CD4-positive, alpha-beta T cell (primary cell): Measurements from ENCODE around the gene DHDH. TPM values are rescaled to one million over a fixed set of nuclear protein-coding genes. Genes with fewer than 3 reads are reported as not detected.

Source experiments
- ATAC-seq: fragments of 200-7000 bp; cut with Tn5 transposase; one replicate; pipeline ENCODE4 v1.10.0; 2022; ENCODE audit warnings: mild to moderate bottlenecking; ENCODE audit not compliant: poor library complexity
- CTCF ChIA-PET: fragments of 350-600 bp; sonication (Branson Sonifier 250); formaldehyde crosslinking; loops from one replicate; lab custom pipeline; 2021; ENCODE audit warnings: antibody characterized with exemption, inconsistent platforms; lab: Charles Lee
- POLR2A ChIA-PET: fragments of 350-600 bp; sonication (Branson Sonifier 250); formaldehyde crosslinking; loops from one replicate; lab custom pipeline; 2021; ENCODE audit warnings: antibody characterized with exemption, inconsistent platforms; lab: Charles Lee
- DNase-seq, 14 experiments: peaks; one replicate each; pipeline ENCODE4 v3.0.0-alpha.2; 2013 to 2020; ENCODE audit warnings: mixed read lengths in 2 of 14
- H3K27ac ChIP-seq, 2 donors: one replicate each; pipeline versions ENCODE4 v1.5.1 to v1.7.0; 2013; ENCODE audit warnings: low read length in 2 of 2, low read depth in 1 of 2, mild to moderate bottlenecking in 1 of 2
- H3K27me3 ChIP-seq, 2 experiments: 1 replicate in 1 of 2; 2 replicates in 1 of 2; pipeline versions ENCODE4 v1.6.1 to v1.7.0; 2013; ENCODE audit warnings: low read length in 2 of 2, control low read depth in 1 of 2, mild to moderate bottlenecking in 1 of 2, moderate library complexity in 1 of 2; ENCODE audit not compliant: insufficient read depth in 2 of 2, control insufficient read depth in 1 of 2
- H3K36me3 ChIP-seq: one replicate; pipeline ENCODE4 v1.6.1; 2013; ENCODE audit warnings: low read length, control low read depth; ENCODE audit not compliant: insufficient read depth
- H3K4me1 ChIP-seq: one replicate; pipeline ENCODE4 v1.6.1; 2013; ENCODE audit warnings: low read length, control low read depth; ENCODE audit not compliant: insufficient read depth
- H3K4me3 ChIP-seq: one replicate; pipeline ENCODE4 v1.5.1; 2013; ENCODE audit warnings: mild to moderate bottlenecking, low read length, moderate library complexity
- H3K9me3 ChIP-seq, 2 experiments: 1 replicate in 1 of 2; 2 replicates in 1 of 2; pipeline versions ENCODE4 v1.6.1 to v1.7.0; 2013; ENCODE audit warnings: low read length in 2 of 2, mild to moderate bottlenecking in 2 of 2, control low read depth in 1 of 2, moderate library complexity in 1 of 2; ENCODE audit not compliant: control insufficient read depth in 1 of 2, insufficient read depth in 1 of 2
- H3K27ac Mint-ChIP-seq: one replicate; pipeline ENCODE4 v1.8.0; 2020; ENCODE audit warnings: mixed read lengths
- H3K27me3 Mint-ChIP-seq: one replicate; pipeline ENCODE4 v1.8.0; 2021; ENCODE audit warnings: mixed read lengths
- H3K36me3 Mint-ChIP-seq: one replicate; pipeline ENCODE4 v1.8.0; 2021; ENCODE audit warnings: low read depth, mixed read lengths
- H3K4me1 Mint-ChIP-seq: one replicate; pipeline ENCODE4 v1.8.0; 2021; ENCODE audit warnings: low read depth, mixed read lengths
- H3K4me3 Mint-ChIP-seq: one replicate; pipeline ENCODE4 v1.8.0; 2020; ENCODE audit warnings: mild to moderate bottlenecking, mixed read lengths
- H3K9me3 Mint-ChIP-seq: one replicate; pipeline ENCODE4 v1.8.0; 2020; ENCODE audit warnings: mixed read lengths
- CTCF ChIP-seq: fragments of 200-600 bp; IDR thresholded peaks from one replicate; pipeline ENCODE4 v1.8.0; 2022; ENCODE audit warnings: antibody characterized with exemption, mild to moderate bottlenecking
- intact Hi-C, 2 experiments: fragments of 100-400 bp; cut with DNase I in 1 of 2; cut with micrococcal nuclease in 1 of 2; formaldehyde crosslinking; loops; one replicate each; pipeline versions ENCODE4 v1.15.1 to v1.9.0; 2023 to 2025; cut with DNase I, micrococcal nuclease
- total RNA-seq, 174 experiments: library from RNA in 2 of 174; stranded (reverse) in 2 of 174; gene quantifications; one replicate each; pipeline ENCODE4 v1.2.3 and lab custom pipeline; 2021 to 2026

Gene DHDH
- total RNA-seq, 2 experiments from 2014 or later, result 1.1 to 1.8 TPM

- Mint-ChIP-seq H3K27ac (peak overlapping the region; percentile 16), H3K4me3 (peak overlapping the region; percentile 90), H3K27me3 (no peaks in the 10 kb centered on the region), H3K36me3 (peaks cover 12% of the 10 kb centered on the region), H3K9me3 (no peaks in the 10 kb centered on the region), H3K4me1 (peaks cover 31% of the 10 kb centered on the region)
- ATAC-seq (peak; percentile 5), DNase-seq (no peak)
- Histone ChIP-seq H3K9me3 (no peaks in the 10 kb centered on the region), H3K4me3 (peak overlapping the region; percentile 99), H3K36me3 (no peaks in the 10 kb centered on the region), H3K27ac (peak overlapping the region in 1 of 2 donors; percentile 69), H3K4me1 (peaks cover 20% of the 10 kb centered on the region), H3K27me3 (no peaks in the 10 kb centered on the region)
- TF ChIP-seq CTCF, result no peak
- ChIA-PET POLR2A (interaction anchor here (0.6 to 3.3 kb wide), 8 partner anchors 11 to 254 kb away, joined by 3 to 38 read pairs (median 4); partner anchors contain the start of genes BCAT2, FTL, NUCB1 and PPP1R15A), CTCF (interaction anchor here (2.2 kb wide), 1 partner anchor 39 kb away, joined by 9 read pairs; the partner anchor contains the start of genes GYS1 and RUVBL2)
- intact Hi-C loops, result no loop called here
Measured at GRCh38 chr19:48953990-48954594, 20.6 kb downstream of the DHDH start.

GRCh38 chr19:48954595-48955307, 21.3 kb downstream of the DHDH start, which contains the start of gene BAX:
TSS of gene BAX (plus strand) at chr19:48954875. CDS start at chr19:48954929, 54 bp downstream.
- DNase-seq (peak; percentile 67 to 91 (median 80)), ATAC-seq (peak; percentile 83)
- no peak for TF ChIP-seq CTCF
- Mint-ChIP-seq H3K36me3 (peaks cover 12% of the 10 kb centered on the region), H3K27ac (peak within 1 kb of the TSS; percentile 72), H3K27me3 (no peaks in the 10 kb centered on the region), H3K4me1 (peaks cover 31% of the 10 kb centered on the region), H3K4me3 (peak within 1 kb of the TSS; percentile 90), H3K9me3 (no peaks in the 10 kb centered on the region)
- peak within 1 kb of the TSS; percentile 69 to 90 for H3K27ac ChIP-seq
- peaks cover 25% of the 10 kb centered on the region for H3K4me1 ChIP-seq
- no peaks in the 10 kb centered on the region for H3K9me3 ChIP-seq
- ChIA-PET CTCF (interaction anchor here (1.7 to 2.2 kb wide), 2 partner anchors 16 to 39 kb away, joined by 5 to 9 read pairs; partner anchors contain the start of genes GYS1 and RUVBL2), POLR2A (interaction anchor here (0.6 to 3.3 kb wide), 8 partner anchors 11 to 254 kb away, joined by 3 to 38 read pairs (median 4); partner anchors contain the start of genes BCAT2, FTL, NUCB1 and PPP1R15A)
- no peaks in the 10 kb centered on the region for H3K27me3 ChIP-seq
- H3K36me3 ChIP-seq, result no peaks in the 10 kb centered on the region
- intact Hi-C loops, result loop anchor here in 1 of 2 experiments (1.0 kb wide), 1 partner anchor 11 kb away; the partner anchor contains the start of gene FTL
- peak within 1 kb of the TSS; percentile 99 for H3K4me3 ChIP-seq

GRCh38 chr19:48955308-48955958, 21.9 kb downstream of the DHDH start:
- intact Hi-C loops, result loop anchor here in 1 of 2 experiments (1.0 kb wide), 1 partner anchor 10 kb away; the partner anchor contains the start of gene FTL
- CTCF ChIA-PET, result interaction anchor here (0.6 to 1.7 kb wide), 3 partner anchors 15 to 302 kb away, joined by 3 to 5 read pairs (median 5); no protein-coding TSS in a partner anchor
- Mint-ChIP-seq H3K4me3 (peak overlapping the region; percentile 90), H3K9me3 (no peaks in the 10 kb centered on the region), H3K36me3 (peaks cover 12% of the 10 kb centered on the region), H3K27ac (peak overlapping the region; percentile 72), H3K27me3 (no peaks in the 10 kb centered on the region), H3K4me1 (peaks cover 31% of the 10 kb centered on the region)
- Histone ChIP-seq H3K9me3 (no peaks in the 10 kb centered on the region), H3K4me3 (peak overlapping the region; percentile 99), H3K36me3 (no peaks in the 10 kb centered on the region), H3K27ac (peak overlapping the region; percentile 69 to 90), H3K4me1 (peaks cover 30% of the 10 kb centered on the region), H3K27me3 (no peaks in the 10 kb centered on the region)
- POLR2A ChIA-PET, result interaction anchor here (1.6 to 3.3 kb wide), 2 partner anchors 10 to 38 kb away, joined by 4 to 38 read pairs; partner anchors contain the start of genes FTL and RUVBL2
- no peak for TF ChIP-seq CTCF
- ATAC-seq (no peak), DNase-seq (no peak)
